PC-9 (cell line): ENCODE data around the gene PFKP. TPM values are rescaled to one million over a fixed set of nuclear protein-coding genes. Genes with fewer than 3 reads are reported as not detected.

Experiments used
- BruUV-seq: library from RNA; stranded (reverse); fragments of 400-500 nt; replicated peaks from 2 replicates; lab custom pipeline; 2021; lab: Mats Ljungman, UMichigan
- CTCF ChIA-PET: fragments of 300-600 bp; sonication (Branson Sonifier 250); formaldehyde crosslinking; loops from one replicate; lab custom pipeline; 2022; ENCODE audit warnings: antibody characterized with exemption; lab: Charles Lee
- POLR2A ChIA-PET: fragments of 300-600 bp; sonication (Branson Sonifier 250); formaldehyde crosslinking; loops from one replicate; lab custom pipeline; 2022; ENCODE audit warnings: antibody characterized with exemption; ENCODE audit not compliant: unreplicated experiment; lab: Charles Lee
- DNase-seq, 2 experiments: peaks; one replicate each; pipeline versions ENCODE4 v3.0.0 to v3.0.0-alpha.2; 2015 to 2022; ENCODE audit warnings: mixed read lengths in 1 of 2
- H2AFZ ChIP-seq: fragments of 200-600 bp; sonication (generic); 2 replicates; pipeline ENCODE4 v1.8.1; 2017; ENCODE audit warnings: antibody characterized with exemption
- H3F3A ChIP-seq: fragments of 200-600 bp; sonication (generic); 2 replicates; pipeline ENCODE4 v1.8.1; 2017; ENCODE audit warnings: antibody characterized with exemption, mild to moderate bottlenecking, low read depth; ENCODE audit not compliant: insufficient read depth
- H3K27ac ChIP-seq: fragments of 200-600 bp; sonication (generic); 2 replicates; pipeline ENCODE4 v1.6.1; 2016; ENCODE audit warnings: mixed run types
- H3K27me3 ChIP-seq: fragments of 200-600 bp; sonication (generic); 2 replicates; pipeline ENCODE4 v1.6.1; 2016; ENCODE audit warnings: low read depth, mixed run types; ENCODE audit not compliant: insufficient read depth
- H3K36me3 ChIP-seq: fragments of 200-600 bp; sonication (generic); 2 replicates; pipeline ENCODE4 v1.6.1; 2016; ENCODE audit warnings: low read depth, mixed run types
- H3K4me1 ChIP-seq: fragments of 200-600 bp; sonication (generic); replicated peaks from 2 replicates; pipeline ENCODE4 v1.6.1; 2016; ENCODE audit warnings: mixed run types; ENCODE audit not compliant: insufficient read depth
- H3K4me2 ChIP-seq: fragments of 200-600 bp; sonication (generic); 2 replicates; pipeline ENCODE4 v1.6.1; 2017; ENCODE audit warnings: mixed run types
- H3K4me3 ChIP-seq: fragments of 200-600 bp; sonication (generic); 2 replicates; pipeline ENCODE4 v1.6.1; 2016; ENCODE audit warnings: mixed run types
- H3K79me2 ChIP-seq: fragments of 200-600 bp; sonication (generic); 2 replicates; pipeline ENCODE4 v1.6.1; 2017; ENCODE audit warnings: low read depth, mixed run types
- H3K9me2 ChIP-seq: fragments of 200-600 bp; sonication (generic); 2 replicates; pipeline ENCODE4 v1.8.1; 2017; ENCODE audit warnings: mild to moderate bottlenecking; ENCODE audit not compliant: insufficient read depth
- H3K9me3 ChIP-seq: fragments of 200-600 bp; sonication (generic); 2 replicates; pipeline ENCODE4 v1.8.1; 2016; ENCODE audit warnings: low read depth; ENCODE audit not compliant: insufficient read depth
- H4K20me1 ChIP-seq: fragments of 200-600 bp; sonication (generic); 2 replicates; pipeline ENCODE4 v1.8.1; 2017; ENCODE audit not compliant: insufficient read depth
- EZH2 ChIP-seq: fragments of 200-600 bp; sonication (generic); IDR thresholded peaks from 2 replicates; pipeline ENCODE4 v1.8.0; 2017; ENCODE audit warnings: antibody characterized with exemption, low read depth
- intact Hi-C: fragments of 100-400 bp; cut with micrococcal nuclease; formaldehyde crosslinking; loops from one replicate; pipeline ENCODE4 v1.10.0; 2022; ENCODE audit not compliant: unreplicated experiment
- total RNA-seq: library from RNA; stranded (reverse); gene quantifications from 2 replicates; pipeline ENCODE4 v1.2.3, GENCODE V29; 2021
- TF ChIP-seq, protein P1 (sequence below): fragments of 200-600 bp; sonication (generic); conservative IDR thresholded peaks from 2 replicates; pipeline ENCODE4 v1.6.1; 2017; ENCODE audit warnings: mixed run types, antibody characterized with exemption, mild to moderate bottlenecking, moderate library complexity

Gene PFKP
- total RNA-seq, 1 experiment from 2014 or later = 234 TPM

DNA sequence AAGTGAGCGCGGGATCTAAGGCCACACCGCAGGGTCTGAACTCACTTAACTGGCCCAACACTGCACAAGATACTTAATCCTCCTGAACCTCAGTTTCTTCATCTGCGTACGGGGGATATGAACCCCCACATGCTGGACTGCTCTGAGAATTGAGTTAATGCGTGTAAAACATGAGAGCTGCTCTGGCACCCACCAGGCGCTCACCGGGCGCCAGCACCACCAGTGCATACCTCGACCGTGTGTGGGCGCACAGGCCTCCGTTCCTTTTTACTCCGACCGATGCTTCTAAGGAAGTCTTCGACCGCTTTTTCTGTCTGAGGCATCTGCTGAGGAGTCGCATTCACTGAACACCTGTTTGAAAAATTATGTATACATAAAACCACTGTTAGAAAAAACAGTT, 78.0 kb downstream of the PFKP start:
- H3K27ac ChIP-seq = no peak overlapping the region
- POLR2A ChIA-PET = no interaction called here
- no TSS peak for BruUV-seq

DNA sequence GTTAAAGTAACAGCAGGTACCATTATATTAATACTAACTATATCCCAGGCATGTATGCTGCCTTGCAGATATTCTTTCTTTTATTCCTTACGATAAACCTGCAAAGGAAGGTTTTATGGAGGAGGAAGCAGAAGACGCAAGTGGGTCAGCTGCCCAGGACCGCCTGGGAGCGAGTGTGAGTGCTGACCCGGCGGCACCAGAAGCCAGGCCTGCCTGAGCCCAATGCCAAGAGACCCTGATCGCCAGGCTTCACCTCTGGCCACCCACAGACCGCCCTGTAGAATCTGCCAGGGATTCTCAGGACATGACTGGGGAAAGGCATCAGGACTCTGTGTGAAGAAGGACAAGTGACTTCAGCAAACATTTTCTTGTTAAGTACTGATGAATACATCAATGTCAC, 78.9 kb downstream of the PFKP start:
- no peak overlapping the region for H2AFZ ChIP-seq
- TF ChIP-seq, protein P1, sequence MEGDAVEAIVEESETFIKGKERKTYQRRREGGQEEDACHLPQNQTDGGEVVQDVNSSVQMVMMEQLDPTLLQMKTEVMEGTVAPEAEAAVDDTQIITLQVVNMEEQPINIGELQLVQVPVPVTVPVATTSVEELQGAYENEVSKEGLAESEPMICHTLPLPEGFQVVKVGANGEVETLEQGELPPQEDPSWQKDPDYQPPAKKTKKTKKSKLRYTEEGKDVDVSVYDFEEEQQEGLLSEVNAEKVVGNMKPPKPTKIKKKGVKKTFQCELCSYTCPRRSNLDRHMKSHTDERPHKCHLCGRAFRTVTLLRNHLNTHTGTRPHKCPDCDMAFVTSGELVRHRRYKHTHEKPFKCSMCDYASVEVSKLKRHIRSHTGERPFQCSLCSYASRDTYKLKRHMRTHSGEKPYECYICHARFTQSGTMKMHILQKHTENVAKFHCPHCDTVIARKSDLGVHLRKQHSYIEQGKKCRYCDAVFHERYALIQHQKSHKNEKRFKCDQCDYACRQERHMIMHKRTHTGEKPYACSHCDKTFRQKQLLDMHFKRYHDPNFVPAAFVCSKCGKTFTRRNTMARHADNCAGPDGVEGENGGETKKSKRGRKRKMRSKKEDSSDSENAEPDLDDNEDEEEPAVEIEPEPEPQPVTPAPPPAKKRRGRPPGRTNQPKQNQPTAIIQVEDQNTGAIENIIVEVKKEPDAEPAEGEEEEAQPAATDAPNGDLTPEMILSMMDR = no peak
- no peak for TF ChIP-seq EZH2
- H3F3A ChIP-seq = no peaks in the 10 kb centered on the region
- H3K4me3 ChIP-seq = no peak overlapping the region
- no peaks in the 10 kb centered on the region for H3K9me2 ChIP-seq
- H3K4me1 ChIP-seq = no peaks in the 10 kb centered on the region
- H4K20me1 ChIP-seq = no peaks in the 10 kb centered on the region
- ChIA-PET CTCF (no interaction called here), POLR2A (no interaction called here)
- DNase-seq = no peak
- no peak overlapping the region for H3K4me2 ChIP-seq
- H3K9me3 ChIP-seq = no peaks in the 10 kb centered on the region
- H3K79me2 ChIP-seq = no peaks in the 10 kb centered on the region
- intact Hi-C loops = no loop called here
- no peak overlapping the region for H3K27ac ChIP-seq
- H3K36me3 ChIP-seq = no peaks in the 10 kb centered on the region
- no TSS peak for BruUV-seq
- H3K27me3 ChIP-seq = no peaks in the 10 kb centered on the region

More for the DNA sequence above, 78.0 kb downstream of the PFKP start:
- no peak for DNase-seq
- CTCF ChIA-PET = no interaction called here
- no peaks in the 10 kb centered on the region for H3K27me3 ChIP-seq
- no peaks in the 10 kb centered on the region for H3K4me1 ChIP-seq
- TF ChIP-seq EZH2 = no peak
- TF ChIP-seq, protein P1 = no peak
- no peaks in the 10 kb centered on the region for H3K36me3 ChIP-seq
- H3K9me2 ChIP-seq = no peaks in the 10 kb centered on the region
- H2AFZ ChIP-seq = no peak overlapping the region
- no peaks in the 10 kb centered on the region for H4K20me1 ChIP-seq
- H3K4me3 ChIP-seq = no peak overlapping the region
- no peaks in the 10 kb centered on the region for H3K79me2 ChIP-seq
- H3K4me2 ChIP-seq = no peak overlapping the region
- H3F3A ChIP-seq = no peaks in the 10 kb centered on the region
- H3K9me3 ChIP-seq = no peaks in the 10 kb centered on the region
- intact Hi-C loops = no loop called here

DNA sequence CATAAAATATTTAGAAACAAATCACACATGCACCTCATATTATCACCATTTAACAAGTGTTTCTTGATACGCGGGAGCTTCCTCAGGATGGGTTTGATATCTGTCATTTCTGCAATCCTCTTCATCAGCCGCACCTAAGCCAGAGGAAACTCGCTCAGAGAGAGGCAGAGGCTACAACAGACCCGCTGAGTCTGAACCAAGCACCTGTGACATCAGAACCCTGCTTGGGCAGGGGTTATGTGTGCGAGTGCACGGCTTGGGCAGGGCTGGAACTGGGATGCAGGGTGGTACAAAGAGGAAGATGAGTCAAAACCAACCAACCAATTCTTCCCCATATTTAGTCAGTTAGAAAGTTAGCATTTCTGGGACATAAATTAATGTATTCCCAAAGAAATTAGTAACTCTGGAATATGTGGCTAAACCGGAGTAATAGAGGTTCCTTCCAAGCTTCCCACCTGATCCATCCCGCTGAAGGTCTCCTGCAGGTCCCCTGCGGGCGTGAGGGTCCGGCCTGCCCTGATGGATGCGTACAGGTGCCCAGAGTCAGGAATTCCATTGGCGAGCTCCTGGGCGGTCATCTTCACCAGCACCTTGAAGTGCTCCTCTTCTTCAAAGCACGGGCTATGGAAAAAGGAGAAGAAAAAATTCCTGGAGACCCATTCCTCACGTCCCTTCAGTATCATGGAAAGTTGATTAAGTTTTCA, 79.9 kb downstream of the PFKP start:
- no peaks in the 10 kb centered on the region for H3K36me3 ChIP-seq
- no peaks in the 10 kb centered on the region for H3K4me1 ChIP-seq
- TF ChIP-seq, protein P1 = no peak
- no peak for TF ChIP-seq EZH2
- H2AFZ ChIP-seq = no peak overlapping the region
- no peak overlapping the region for H3K4me3 ChIP-seq
- no peaks in the 10 kb centered on the region for H3F3A ChIP-seq
- DNase-seq = no peak
- H3K9me3 ChIP-seq = no peaks in the 10 kb centered on the region
- no peaks in the 10 kb centered on the region for H3K9me2 ChIP-seq
- H3K79me2 ChIP-seq = no peaks in the 10 kb centered on the region
- CTCF ChIA-PET = no interaction called here
- intact Hi-C loops = no loop called here
- BruUV-seq = TSS peak; percentile 11
- POLR2A ChIA-PET = no interaction called here
- H4K20me1 ChIP-seq = no peaks in the 10 kb centered on the region
- no peak overlapping the region for H3K4me2 ChIP-seq
- H3K27me3 ChIP-seq = no peaks in the 10 kb centered on the region
- no peak overlapping the region for H3K27ac ChIP-seq
